Cardiac muscle cell (in vitro differentiated cells and primary cell): ENCODE measurements around the gene UBQLN2. TPM values are rescaled to one million over a fixed set of nuclear protein-coding genes. Genes with fewer than 3 reads are reported as not detected.
A peak's percentile ranks its signal among the peaks of the same experiment; 100 is the strongest.

Experiments used
- DNase-seq, 2 donors: peaks; one replicate each; pipeline versions ENCODE4 v3.0.0 to v3.0.0-alpha.2; 2010 to 2017; ENCODE audit warnings: low read depth in 1 of 2, low spot score in 1 of 2
- H3K27ac ChIP-seq: fragments of 200-600 bp; sonication (generic); 2 replicates; pipeline ENCODE4 v1.5.1; 2016
- H3K27me3 ChIP-seq: fragments of 200-600 bp; sonication (generic); 2 replicates; pipeline ENCODE4 v1.6.0; 2016; ENCODE audit warnings: control low read depth
- H3K36me3 ChIP-seq: fragments of 200-600 bp; sonication (generic); 2 replicates; pipeline ENCODE4 v1.5.1; 2016; ENCODE audit warnings: control low read depth
- H3K4me1 ChIP-seq: fragments of 200-600 bp; sonication (generic); 2 replicates; pipeline ENCODE4 v1.8.1; 2017; ENCODE audit warnings: low read depth, mild to moderate bottlenecking, mixed run types
- H3K4me3 ChIP-seq: fragments of 200-600 bp; sonication (generic); 2 replicates; pipeline ENCODE4 v1.5.1; 2016; ENCODE audit warnings: mild to moderate bottlenecking
- H3K9me3 ChIP-seq: fragments of 200-600 bp; sonication (generic); 2 replicates; pipeline ENCODE4 v1.5.1; 2017; ENCODE audit warnings: low read depth, mild to moderate bottlenecking, control low read depth
- CTCF ChIP-seq: IDR thresholded peaks from 2 replicates; pipeline ENCODE4 v1.5.1; 2012; ENCODE audit warnings: low read depth, mild to moderate bottlenecking, low read length
- polyA plus RNA-seq: library from polyadenylated mRNA; unstranded; fragments of >200 nt; fragmentation: Nextera tagmentation; extraction: Ambion mirVana; gene quantifications from 2 replicates; pipeline ENCODE4 v1.2.1, GENCODE V29; 2016
- total RNA-seq: library from RNA; depleted of rRNA; stranded (reverse); fragments of >200 nt; gene quantifications from 2 replicates; pipeline ENCODE4 v1.2.3, GENCODE V29; 2016

UBQLN2 gene
- total and polyA plus RNA-seq, 2 experiments from 2014 or later = 28.0 to 67.5 TPM

GRCh38 chrX:56557376-56557929, 6.0 kb upstream of the UBQLN2 start:
- TF ChIP-seq CTCF = no peak
- no peaks in the 10 kb centered on the region for H3K27me3 ChIP-seq
- no peaks in the 10 kb centered on the region for H3K9me3 ChIP-seq
- no peaks in the 10 kb centered on the region for H3K4me1 ChIP-seq
- H3K4me3 ChIP-seq = no peak overlapping the region
- H3K27ac ChIP-seq = no peak overlapping the region
- no peak for DNase-seq
- H3K36me3 ChIP-seq = no peaks in the 10 kb centered on the region

GRCh38 chrX:56564164-56564885, 898 bp downstream of the UBQLN2 start:
- Histone ChIP-seq H3K4me3 (peak overlapping the region; percentile 52), H3K9me3 (no peaks in the 10 kb centered on the region), H3K27ac (peak overlapping the region; percentile 98), H3K27me3 (no peaks in the 10 kb centered on the region), H3K36me3 (no peaks in the 10 kb centered on the region), H3K4me1 (no peaks in the 10 kb centered on the region)
- DNase-seq = peak; percentile 16 to 42
- TF ChIP-seq CTCF = no peak

- DNase-seq = peak; percentile 2 to 10
- peak overlapping the region; percentile 98 for H3K27ac ChIP-seq
- no peaks in the 10 kb centered on the region for H3K27me3 ChIP-seq
- peak overlapping the region; percentile 52 for H3K4me3 ChIP-seq
- no peak for TF ChIP-seq CTCF
- no peaks in the 10 kb centered on the region for H3K36me3 ChIP-seq
- H3K9me3 ChIP-seq = no peaks in the 10 kb centered on the region
- H3K4me1 ChIP-seq = no peaks in the 10 kb centered on the region
Observed at GRCh38 chrX:56564921-56565840, 1.8 kb downstream of the UBQLN2 start.

- no peaks in the 10 kb centered on the region for H3K4me1 ChIP-seq
- no peak for DNase-seq
- H3K4me3 ChIP-seq = no peak overlapping the region
- H3K9me3 ChIP-seq = no peaks in the 10 kb centered on the region
- no peaks in the 10 kb centered on the region for H3K27me3 ChIP-seq
- no peaks in the 10 kb centered on the region for H3K36me3 ChIP-seq
- no peak for TF ChIP-seq CTCF
- no peak overlapping the region for H3K27ac ChIP-seq
Observed at GRCh38 chrX:56569378-56570057, 6.1 kb downstream of the UBQLN2 start.

GRCh38 chrX:56572975-56573374, 9.5 kb downstream of the UBQLN2 start:
- no peak for DNase-seq
- Histone ChIP-seq H3K36me3 (no peaks in the 10 kb centered on the region), H3K27me3 (no peaks in the 10 kb centered on the region), H3K4me1 (no peaks in the 10 kb centered on the region), H3K27ac (no peak overlapping the region), H3K4me3 (no peak overlapping the region), H3K9me3 (no peaks in the 10 kb centered on the region)
- TF ChIP-seq CTCF = no peak
